ENCODE measurements around the gene MYOG.

MYOG gene

DNA sequence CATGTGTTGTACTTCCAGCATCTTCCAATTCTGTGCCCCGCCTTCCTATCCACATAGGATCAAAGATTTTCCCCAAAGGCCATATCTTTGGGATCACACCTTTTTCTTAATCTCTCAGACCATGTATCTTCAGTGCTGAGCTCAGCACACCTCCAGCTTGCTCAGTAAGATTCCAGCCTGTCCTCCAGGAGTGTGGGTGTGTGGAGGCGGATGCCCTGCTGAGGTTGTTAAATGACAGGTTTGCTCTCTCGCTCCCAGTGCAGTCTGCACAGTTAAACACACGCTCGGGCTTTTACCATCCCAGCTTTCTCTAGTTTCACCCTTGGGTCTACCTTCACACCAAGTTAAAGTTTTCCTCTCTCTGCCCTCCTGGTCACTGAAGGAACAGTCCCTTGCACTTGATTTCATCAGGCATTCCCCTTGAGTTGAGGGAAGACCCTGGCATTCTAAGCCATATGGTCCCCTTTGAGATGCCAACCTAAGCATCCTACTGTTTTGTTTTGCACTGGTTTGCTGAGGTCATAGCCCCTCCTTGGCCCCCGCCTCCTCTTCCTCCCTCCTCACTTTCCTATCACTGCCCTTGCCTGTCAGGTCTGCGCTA lies 13.7 kb downstream of the MYOG start:
- no peak for DNase-seq (ENCODE audit: low read depth in 2 of 2)

DNA sequence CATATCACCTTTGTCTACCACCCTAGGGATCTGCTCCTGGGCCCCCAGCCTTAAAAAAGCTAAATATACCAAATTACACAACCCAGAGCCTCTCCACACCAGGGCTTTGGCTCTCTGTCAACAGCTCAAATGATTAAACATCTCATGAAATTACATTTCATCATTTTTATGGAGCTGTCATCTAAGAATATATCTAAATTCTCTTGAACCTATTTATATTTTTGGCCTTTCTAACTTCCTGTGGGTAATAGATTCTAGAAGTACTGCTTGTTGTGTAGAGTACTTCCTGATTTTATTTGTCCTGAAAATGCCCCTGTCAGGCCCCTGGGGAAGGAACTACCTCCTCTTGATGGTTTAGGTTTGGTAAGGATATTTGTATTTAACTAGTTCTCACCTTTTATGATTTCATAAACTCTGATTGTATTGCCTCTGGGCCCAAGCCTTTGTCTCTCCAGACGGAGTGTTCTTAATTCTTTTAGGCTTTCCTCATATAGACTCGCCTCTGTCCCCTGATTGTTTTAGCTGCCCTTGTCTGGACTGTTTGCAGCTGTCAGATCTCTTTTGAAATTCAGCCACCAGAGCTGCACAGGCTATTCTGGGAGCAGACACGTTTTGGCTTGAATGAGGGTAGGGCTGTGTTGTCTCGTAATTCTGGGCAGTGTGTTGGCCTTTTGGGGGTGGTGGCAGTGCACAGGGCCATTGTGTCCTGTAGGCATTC lies 16.6 kb downstream of the MYOG start:
- no peak for DNase-seq (ENCODE audit: low read depth in 2 of 2)

DNA sequence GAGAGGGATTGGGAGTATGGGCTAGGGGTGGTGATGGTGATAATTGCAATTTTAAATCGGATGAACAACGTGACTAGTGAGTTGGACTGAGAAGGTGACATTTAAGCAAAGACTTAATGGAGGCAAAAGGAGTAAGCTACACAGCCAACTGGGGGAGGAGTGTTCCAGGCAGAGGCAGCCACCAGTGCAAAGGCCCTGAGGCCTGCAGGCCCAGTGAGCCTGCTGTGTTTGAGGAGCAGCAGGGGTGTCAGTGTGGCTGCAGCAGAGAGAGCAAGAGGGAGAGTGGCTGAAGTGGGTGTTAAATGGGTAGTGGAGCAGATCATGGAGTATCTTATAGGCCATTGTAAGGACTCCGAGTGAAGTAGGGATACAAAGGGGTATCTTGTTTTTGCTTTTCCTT lies 18.8 kb downstream of the MYOG start:
- no peak for DNase-seq (ENCODE audit: low read depth in 2 of 2)

DNA sequence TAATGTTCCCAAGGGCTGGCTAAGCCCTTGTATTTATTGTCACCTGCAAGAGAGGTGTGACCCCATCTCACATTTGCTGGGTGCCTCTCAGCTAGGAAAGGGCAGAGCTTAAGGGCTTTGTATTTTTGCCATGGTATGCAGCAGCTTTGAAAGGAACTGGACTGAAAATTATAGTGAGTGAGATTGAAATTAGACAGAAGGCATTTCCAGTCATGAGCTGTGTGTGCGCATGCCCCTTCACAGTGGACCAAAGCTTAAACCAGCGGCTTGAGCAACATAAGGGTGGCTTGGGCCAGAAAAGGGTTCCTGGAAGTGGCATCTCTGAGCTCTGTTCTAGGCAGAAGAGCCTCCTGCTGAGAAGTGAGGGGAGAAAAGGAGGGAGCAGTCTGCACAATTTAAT lies 19.8 kb downstream of the MYOG start:
- DNase-seq (ENCODE audit: low read depth in 2 of 2), result no peak

DNA sequence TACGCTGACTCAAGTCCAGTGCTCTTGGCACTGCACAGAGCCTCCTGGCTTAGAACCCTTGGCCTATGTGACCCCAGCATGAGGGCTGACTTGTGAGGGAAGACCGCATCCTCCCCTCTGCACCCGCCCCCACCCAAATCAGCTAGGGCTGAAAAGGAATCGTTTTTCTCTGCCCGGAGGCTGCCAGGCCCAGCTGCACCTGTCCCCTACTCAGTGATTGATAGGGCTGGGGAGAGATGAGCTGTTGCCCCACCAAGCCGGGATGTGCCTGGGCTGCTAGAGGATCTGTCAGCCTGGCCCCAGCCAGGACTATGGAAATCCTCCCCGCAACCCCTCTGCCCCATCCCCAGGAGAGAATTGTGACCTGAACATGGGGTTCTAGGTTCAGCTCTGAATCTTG lies 20.6 kb downstream of the MYOG start:
- DNase-seq (ENCODE audit: low read depth in 2 of 2), result no peak

DNA sequence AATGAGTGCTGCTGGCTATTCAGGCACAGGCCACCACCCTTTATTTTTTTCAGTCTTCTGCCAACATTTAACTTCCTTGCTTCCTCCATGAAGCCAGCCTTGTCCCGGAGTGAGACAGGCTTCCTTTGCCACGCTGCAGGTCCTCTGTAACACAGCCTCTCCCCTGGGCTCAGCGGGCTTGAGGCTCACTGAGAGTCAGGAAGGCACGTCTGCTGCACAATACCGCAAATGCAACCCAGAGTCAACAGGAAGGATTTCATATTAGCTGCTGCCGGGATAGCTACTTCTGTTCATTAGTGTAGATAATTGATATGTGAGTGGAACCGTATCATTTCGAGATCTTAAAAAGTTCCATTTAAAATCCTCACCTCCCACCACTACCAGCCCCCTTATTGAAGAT lies 22.5 kb downstream of the MYOG start:
- DNase-seq (ENCODE audit: low read depth in 2 of 2), result no peak

DNA sequence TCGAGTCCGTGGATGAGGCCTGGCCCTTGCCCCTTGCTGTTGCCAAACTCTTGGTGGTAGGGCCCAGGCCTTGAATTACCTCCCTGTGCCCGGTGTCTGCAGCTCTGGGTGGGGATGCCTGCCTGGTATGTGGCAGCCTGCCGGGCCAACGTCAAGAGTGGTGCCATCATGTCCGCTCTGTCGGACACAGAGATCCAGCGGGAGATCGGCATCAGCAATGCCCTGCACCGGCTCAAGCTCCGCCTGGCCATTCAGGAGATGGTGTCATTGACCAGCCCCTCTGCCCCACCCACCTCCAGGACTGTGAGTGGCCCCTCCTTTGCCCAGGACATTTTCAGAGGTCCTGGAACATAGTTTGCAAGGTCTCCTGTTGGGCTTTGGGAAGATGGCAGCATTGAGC lies 25.7 kb downstream of the MYOG start:
- no peak for DNase-seq (ENCODE audit: low read depth in 2 of 2)

DNA sequence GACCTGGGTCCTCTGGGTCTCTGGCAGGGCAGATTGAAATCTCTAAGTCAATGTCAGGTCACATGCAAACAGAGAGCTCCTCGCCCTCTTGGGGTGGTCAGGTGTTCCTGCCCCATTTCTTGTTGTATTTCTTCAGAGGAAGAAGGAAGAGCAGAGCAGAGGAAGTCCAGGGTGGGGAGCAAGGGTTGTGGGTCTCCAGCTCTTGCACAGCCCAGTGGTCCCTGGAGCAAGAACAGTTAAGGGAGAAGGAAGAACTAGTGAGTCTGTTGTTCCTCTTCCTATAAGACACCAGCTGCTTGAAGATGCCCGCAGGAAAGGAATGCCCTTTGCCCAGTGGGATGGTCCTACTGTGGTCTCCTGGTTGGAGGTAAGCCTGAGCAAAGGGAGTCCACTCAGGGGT lies 26.3 kb downstream of the MYOG start:
- DNase-seq (ENCODE audit: low read depth in 2 of 2), result no peak

DNA sequence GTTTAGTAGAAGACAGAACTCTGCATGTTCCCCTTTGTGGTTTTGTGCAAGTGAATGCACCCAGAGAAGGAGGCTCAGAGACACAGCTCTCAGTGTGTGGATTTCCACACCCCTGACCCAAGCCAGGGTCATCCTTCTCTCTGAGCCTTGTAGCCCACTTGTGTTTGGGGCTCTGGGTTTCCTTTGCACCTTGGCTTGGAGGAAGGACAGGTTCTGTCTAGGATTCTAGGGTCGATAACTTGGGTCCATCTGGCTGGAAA lies 27.2 kb downstream of the MYOG start:
- DNase-seq (ENCODE audit: low read depth in 2 of 2), result no peak

DNA sequence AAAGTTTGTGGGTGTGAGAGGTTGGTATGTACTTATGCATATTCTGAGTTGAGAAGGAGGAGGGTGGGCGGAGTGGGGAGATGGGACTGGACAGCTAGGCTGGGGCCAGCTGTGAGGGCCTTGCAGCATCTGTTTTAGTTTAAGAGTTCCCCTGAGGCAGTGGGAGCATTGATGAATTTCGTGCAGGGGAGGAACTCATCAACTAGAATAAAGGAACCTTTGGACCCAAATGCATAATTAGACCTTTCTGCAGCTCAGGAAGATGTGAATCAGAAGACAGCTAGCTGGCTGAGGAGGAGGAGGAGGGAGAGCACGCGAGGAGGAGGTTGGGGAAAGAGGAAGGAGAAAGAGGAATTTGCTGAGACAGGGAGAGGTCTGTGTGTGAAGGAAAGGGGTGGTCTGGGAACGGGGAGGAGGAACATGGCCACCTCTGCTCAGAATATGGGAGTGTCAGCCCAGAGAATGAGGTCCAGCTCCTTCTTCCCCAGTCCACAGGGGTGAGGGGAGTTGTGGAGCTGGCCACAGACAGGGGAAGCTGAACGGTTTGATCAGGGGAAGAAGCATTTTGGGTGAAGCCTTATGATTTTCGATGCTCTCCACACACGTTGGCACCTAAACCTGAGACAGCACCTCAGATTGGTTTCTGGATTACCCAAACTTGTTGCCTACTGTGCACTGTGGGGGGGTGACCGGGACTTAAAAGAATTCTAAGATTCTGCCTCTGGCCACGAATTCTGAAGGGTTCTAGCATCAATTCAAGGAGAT lies 27.7 kb downstream of the MYOG start:
- peak; percentile 34 to 49 for DNase-seq (ENCODE audit: low read depth in 2 of 2)

DNA sequence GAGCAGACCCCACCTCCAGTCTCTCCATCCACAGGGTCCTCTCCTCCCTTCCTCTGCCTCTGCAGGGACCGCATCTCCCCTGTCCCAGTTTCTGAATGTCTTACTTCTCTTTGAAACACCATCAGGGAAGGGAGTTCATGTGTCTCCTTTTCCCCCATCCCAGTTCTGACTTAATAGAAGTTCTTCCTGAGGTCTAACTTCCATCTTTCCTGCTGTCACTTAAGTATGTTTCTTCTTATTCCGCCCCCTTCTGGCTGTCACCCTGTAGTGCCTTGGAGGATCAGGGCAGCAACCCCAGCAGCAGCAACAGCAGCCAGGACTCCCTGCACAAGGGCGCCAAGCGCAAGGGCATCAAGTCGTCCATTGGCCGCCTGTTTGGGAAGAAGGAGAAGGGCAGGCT lies 29.3 kb downstream of the MYOG start:
- no peak for DNase-seq (ENCODE audit: low read depth in 2 of 2)

DNA sequence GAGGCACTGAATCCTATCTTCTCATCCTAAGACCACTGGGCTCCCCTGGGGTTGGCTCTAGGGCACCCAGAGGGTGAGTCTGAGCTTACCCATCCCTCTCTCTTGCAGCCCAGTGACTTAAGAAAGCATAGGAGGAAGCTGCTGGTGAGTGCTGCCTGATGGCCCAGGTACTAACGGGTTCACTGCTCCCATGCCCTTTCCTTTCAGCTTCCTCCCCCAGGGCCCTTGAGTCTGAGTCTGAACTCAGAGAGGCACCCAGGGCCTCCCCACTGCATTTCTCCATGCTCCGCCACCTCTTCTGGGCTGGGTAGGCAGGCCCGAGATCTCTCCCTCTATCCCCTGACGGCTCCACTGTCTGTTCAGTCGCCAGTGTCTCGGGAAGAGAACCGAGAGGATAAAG lies 29.8 kb downstream of the MYOG start:
- no peak for DNase-seq (ENCODE audit: low read depth in 2 of 2)

DNA sequence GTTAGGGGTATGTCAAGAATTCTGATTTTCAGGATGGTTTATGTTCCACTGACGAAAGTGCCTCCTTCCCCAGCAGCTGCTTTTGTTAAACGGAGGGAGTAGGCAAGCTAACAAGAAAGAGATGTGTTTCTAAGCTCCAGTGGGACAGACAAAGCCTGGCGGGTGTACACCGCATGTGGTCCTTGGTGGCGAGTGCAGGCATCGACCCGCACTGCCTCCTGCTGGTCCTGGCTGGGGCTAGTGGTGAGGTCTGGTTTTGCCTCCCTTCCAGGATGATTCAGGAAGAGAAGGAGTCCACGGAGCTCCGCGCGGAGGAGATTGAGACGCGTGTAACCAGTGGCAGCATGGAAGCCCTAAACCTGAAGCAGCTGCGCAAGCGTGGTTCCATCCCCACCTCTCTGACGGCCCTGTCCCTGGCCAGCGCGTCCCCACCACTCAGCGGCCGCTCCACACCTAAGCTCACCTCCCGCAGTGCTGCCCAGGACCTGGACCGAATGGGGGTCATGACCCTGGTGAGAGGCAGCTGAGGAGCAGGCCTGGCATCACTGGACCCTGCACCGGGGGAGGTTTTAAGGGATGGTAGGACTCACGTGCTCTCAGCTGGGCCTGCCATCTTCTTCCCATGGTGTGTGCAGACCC lies 30.5 kb downstream of the MYOG start:
- no peak for DNase-seq (ENCODE audit: low read depth in 2 of 2)

DNA sequence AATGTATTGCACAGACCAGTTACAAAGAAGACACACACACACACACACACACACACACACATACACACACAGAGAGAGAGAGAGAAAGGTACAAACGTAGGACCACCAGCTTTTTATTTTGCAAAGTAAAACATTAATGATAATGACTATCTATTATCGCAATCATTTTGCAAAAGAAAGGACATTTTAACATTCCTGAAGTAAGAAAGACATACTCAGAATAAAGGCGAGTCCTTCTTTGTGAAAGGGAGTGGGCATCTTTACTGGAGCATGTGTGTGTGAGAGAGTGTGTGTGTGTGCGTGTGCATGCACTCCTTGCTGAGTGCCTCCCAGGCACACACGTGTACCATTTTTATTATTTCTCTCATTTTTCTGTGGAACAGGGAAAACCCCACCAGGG lies 31.2 kb downstream of the MYOG start:
- DNase-seq (ENCODE audit: low read depth in 2 of 2), result no peak

DNA sequence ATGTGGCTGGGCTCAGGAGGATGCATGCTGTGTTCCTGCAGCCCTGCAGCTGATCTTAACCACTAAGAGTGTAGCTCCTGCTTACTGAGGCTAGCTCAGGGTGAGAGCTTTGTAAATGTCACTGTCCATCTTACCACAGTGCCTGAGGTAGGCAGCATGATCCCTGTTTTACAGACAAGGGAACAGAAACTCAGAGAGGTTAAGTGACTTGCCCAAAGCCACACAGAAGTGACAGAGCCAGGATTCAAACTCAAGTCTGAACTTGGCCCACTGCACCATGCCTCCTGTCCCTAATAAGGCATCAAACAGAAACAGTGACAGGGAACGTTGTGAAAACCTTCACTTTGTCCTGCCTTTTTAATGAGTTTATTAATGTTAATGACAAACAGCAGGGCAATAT lies 31.6 kb downstream of the MYOG start:
- DNase-seq (ENCODE audit: low read depth in 2 of 2), result no peak

DNA sequence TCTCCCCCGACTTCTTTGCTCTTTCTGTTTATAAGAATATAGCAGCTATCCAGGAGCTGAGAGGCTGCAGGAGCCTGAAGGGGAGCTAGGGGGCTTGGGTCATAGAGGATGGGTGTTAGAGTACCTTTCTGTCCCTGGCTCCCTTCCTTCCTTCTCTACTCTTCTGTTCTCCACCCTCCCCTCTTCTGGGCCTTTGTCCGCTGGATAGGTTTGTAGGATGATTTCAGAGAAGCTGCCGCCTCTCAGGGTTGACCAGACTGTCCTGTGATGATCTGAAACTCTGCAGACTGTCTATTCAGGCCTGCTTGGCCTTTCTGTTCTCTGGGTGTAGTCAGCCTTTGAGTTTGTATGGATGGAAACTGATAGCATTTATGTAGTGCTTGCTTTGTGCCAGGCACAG lies 33.2 kb downstream of the MYOG start:
- no peak for DNase-seq (ENCODE audit: low read depth in 2 of 2)

DNA sequence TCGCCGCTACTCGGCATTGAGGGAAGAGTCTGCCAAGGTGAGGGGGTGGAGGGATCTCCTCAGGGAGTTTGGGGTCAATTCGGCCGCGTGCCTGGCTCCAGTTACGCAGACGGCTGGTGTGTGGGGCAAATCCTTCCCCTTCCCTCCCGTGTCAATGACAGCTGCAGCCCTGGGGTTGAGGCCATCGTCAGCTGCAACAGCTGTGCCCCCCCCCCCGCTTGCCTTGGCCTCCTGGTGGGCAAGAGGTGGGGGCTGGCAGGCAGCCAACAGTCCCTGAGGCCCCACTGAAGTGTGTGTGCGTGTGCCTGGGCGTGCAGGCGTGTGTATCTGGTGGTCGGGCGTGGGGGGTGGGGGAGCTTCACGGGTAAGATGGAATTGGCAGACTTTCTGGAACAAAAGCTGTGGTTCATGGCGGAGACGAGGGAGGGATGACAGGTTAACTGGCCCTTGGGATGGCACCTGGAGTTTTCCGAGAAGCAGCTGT lies 33.9 kb downstream of the MYOG start:
- no peak for DNase-seq (ENCODE audit: low read depth in 2 of 2)

DNA sequence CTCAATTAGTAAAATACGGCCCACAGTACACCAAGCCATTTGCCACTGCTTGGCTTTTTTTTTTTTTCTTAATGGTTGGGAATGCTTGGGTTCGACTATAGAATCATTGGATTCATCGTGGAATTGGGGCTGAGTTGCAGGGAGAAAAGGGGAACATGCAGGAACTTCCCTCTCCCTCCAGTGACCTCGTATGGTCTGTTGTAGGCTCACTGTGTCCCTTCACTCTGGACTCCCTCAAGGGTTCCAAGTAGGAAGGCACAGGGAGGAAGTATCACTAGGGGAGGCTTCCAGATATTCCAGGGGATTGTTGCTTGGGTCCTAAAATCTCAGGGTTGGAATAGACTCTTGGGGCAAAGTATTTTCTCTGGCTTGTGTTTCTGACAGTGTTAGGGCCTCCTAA lies 35.0 kb downstream of the MYOG start:
- no peak for DNase-seq (ENCODE audit: low read depth in 2 of 2)

DNA sequence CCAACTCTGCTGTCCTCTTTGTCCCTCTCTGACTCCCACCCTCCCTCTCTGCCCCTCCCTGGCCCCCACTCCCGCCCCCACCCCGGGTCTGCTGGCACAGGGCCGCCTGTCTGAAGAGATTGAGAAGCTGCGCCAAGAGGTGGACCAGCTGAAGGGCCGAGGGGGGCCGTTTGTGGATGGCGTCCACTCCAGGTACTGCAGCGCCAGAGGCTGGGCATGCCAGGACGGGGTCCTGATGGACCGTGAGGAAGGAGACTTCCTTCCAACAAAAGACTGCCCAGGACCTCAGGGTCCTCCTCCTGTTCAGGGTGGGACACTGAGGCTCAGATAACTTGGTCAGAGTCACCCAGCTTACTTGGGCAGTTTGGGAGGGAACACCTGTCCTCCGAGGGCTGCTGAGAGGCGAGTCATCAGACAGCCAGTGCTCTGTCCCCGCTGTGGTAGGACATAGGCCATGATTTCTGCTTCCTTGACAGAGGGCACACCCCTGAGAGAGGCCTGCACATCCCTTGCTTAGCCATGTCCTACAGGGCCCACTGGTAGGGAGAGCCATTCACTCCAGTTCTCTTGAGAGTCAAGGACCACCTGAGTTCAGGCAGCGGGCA lies 36.1 kb downstream of the MYOG start:
- no peak for DNase-seq (ENCODE audit: low read depth in 2 of 2)

DNA sequence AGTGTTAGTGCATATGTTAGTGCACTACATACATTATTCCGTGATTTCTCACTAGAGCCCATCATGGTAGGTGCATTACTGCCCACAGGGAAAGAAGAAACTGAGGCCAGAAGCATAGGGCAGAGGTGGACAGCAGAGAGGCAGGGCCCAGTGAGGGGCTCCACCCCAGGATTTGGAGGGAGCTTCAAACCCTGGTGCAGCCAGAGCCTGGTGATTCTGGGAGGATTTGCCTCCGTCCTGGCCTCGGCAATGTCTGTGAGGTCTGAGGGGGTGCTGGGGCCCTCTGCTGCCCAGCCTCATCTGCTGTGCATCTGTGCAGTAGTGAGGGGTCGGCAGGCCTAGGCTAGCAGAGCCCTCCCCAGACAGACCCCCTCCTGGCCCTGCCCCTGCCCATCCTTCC lies 36.7 kb downstream of the MYOG start:
- DNase-seq (ENCODE audit: low read depth in 2 of 2), result no peak

DNA sequence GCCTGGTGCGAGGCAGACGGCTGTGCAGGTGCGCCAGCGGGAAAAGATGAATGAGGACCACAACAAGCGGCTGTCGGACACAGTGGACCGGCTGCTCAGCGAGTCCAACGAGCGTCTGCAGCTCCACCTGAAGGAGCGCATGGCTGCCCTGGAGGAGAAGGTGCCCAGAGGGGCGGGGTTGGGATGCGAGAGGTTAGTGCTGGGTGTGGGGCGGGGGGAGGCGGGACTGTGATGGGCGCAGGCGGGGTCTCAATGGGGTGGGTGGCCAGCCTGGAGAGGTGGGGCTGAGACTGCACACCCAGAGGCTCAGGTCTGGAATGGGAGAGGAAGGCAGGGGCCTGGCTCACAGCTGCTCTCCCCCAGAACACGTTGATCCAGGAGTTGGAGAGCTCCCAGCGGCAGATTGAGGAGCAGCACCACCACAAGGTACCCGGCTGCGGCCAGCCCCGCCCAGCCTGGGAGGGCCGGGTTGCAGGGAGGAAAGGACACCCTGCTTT lies 37.2 kb downstream of the MYOG start:
- no peak for DNase-seq (ENCODE audit: low read depth in 2 of 2)

DNA sequence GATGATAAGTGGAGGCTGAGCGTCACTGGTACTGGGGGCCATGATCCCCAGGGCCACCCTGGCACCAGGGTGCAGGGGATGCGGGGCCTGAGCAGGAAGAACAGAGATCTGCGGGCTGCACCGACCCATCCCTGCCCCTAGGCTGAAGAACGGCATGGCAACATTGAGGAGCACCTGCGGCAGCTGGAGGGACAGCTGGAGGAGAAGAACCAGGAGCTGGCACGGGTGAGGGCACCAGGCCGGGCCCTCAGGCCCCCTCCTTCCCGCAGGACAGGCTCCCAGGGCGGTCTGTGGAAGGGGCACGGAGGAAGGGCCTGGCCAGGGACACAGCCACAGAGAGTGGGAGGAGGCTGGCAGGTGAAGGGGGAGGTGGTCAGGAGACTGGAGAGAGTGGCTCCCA lies 37.7 kb downstream of the MYOG start:
- no peak for DNase-seq (ENCODE audit: low read depth in 2 of 2)
